ELR (cell line): ENCODE data around the gene TNNT1.

Experiments
- DNase-seq: peaks from one replicate; pipeline ENCODE4 v3.0.0-alpha.2; 2015; ENCODE audit warnings: low read depth

TNNT1 gene

GRCh38 chr19:55088543-55089341, 60.3 kb downstream of the TNNT1 start:
- DNase-seq = peak; percentile 82

DNA sequence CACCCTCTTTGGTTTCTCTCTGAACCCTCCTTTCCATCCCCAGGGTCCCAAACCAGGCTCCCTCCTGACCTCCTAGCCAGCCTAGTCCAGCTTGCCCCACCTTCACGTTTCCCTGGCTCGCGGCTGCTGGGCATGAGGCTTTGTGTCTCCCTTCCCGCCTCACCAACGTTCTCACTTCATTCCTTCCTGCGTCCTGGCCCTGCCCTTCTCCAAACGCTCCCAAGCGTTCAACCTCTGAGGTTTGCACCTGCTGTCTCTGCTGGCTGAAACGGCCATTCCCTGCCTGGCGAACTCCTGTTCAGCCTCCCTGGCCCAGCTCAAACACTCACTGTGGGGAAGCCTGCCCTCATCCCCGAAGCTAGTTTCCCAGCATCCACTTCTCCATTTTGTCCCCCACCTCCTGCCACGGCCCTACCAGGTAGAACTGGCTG, 61.0 kb downstream of the TNNT1 start:
- DNase-seq = no peak

DNA sequence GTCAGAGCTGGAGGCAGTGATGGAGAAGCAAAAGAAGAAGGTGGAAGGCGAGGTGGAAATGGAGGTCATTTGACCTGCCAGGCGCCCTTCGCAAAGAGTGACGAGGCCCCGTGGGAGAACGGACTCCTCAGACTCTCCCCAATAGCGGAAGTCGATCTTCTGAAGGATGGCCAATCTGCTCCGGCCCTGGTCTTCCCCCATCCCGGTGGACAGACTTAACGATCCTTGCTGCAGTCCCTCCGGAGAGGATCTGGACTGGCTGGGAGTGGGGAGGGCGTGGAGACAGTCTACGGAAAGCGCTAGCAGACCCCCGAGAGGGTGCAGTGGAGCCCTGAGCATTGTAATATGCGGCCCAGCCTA, 61.5 kb downstream of the TNNT1 start:
- peak; percentile 50 for DNase-seq

DNA sequence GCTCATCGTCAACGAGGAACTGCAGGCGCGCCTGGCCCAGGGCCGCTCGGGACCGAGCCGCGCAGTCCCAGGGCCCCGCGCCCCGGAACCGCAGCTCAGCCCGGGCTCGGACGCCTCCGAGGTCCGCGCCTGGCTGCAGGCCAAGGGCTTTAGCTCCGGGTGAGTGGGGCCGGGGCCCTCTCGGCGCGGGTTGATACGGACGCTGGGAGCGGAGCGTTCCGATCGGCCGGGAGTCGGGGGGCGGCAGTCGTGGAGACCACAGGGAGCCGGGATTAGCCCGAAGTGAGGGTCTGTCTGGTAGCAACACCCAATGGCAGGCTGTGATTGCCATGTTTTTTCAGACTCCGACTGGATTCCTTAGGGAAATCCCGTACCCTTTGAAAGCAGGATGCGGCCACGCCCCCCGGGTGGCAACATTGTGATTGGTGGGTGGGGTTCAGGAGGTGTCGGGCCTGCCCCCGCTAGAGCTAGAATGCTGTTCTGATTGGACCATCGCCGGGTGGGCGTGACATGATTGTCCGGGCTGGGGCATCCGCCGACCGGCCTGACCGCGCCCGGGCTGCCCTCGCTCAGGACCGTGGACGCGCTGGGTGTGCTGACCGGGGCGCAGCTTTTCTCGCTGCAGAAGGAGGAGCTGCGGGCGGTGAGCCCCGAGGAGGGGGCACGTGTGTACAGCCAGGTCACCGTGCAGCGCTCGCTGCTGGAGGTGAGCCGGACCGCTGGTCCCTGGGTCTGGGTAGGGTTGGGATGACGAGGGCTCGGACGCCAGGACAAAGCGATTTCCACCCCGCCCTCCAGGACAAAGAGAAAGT, 62.1 kb downstream of the TNNT1 start:
- peak; percentile 96 for DNase-seq

DNA sequence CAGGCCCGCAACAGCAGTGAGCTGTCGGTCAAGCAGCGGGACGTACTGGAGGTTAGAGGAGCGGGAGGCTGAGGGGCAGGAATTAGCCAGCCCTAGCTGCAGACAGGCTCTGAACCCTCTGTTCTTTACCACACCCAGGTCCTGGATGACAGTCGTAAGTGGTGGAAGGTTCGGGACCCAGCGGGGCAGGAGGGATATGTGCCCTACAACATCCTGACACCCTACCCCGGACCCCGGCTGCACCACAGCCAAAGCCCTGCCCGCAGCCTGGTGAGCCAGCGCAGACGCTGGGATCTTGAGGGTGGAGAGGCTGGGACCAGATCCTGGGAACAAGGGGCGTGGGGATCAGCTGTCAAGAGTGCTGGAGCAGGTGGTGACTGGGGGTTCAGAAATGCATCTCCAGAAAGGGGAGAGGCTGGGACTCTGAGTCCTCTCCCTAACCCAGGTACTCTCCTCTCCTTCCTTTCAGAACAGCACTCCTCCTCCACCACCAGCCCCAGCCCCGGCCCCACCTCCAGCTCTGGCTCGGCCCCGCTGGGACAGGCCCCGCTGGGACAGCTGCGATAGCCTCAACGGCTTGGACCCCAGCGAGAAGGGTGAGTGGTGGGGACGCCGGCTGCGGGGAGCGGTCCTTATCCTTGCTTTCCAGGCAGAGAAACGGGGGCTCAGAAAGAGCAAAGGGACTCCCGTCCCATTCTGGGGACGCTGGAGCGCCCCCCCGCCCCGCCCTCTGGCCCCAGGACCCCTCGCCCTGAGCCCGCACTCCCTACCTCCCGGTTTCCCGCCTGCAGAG, 62.9 kb downstream of the TNNT1 start:
- no peak for DNase-seq

GRCh38 chr19:55084416-55084815, 64.6 kb downstream of the TNNT1 start:
- no peak for DNase-seq

DNA sequence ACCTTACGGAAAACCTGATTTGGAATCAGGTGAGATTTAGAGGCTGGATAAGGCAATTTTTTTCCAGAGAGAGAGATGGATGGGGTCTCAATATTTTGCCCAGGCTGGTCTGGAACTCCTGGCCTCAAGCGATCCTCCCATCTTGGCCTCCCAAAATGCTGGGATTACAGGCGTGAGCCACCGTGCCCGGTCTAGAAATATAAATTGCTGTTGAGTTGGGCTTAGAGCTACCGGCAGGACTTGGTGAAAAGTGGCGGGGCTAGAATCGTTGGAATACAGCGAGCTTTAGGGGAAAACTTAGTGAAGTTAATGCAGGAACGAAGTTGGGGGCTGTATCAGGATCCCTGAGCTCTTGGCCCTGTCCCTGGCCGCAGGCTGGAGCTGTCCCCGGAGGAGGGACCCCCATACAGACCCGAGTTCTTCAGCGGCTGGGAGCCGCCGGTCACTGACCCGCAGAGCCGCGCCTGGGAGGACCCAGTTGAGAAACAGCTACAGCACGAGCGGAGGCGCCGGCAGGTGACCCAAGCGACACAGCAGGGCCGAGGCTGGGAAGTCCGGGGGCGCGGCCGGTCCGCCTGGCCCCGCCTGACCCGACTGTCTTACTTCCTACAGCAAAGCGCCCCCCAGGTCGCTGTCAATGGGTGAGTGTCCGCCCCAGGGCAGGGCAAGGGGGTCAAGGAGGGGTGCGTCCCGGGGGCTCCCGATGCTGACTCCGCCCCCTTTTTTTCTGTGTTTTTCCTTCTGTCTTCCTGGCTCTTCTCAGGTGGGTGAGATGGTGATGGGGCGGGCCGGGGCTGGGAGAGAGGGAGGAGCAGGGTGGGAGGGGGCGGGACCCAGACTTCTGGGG, 65.8 kb downstream of the TNNT1 start:
- no peak for DNase-seq
